Measurements from ENCODE around the gene GPR135.

GPR135 gene

GRCh38 chr14:59424341-59425071, 40.7 kb downstream of the GPR135 start:
- Mint-ChIP-seq H3K4me1 (no peaks in the 10 kb centered on the region), H3K27ac (no peak overlapping the region), H3K4me3 (no peak overlapping the region), H3K36me3 (no peaks in the 10 kb centered on the region), H3K9me3 (no peaks in the 10 kb centered on the region), H3K27me3 (peaks cover 15% of the 10 kb centered on the region)
- no peak for DNase-seq
- CTCF ChIA-PET: interaction anchor here (1.3 kb wide), 1 partner anchor 295 kb away, joined by 3 read pairs; no protein-coding TSS in a partner anchor

GRCh38 chr14:59422069-59422881, 42.9 kb downstream of the GPR135 start:
- CTCF ChIA-PET: interaction anchor here (1.0 kb wide), 1 partner anchor 34 kb away, joined by 3 read pairs; no protein-coding TSS in a partner anchor
- Mint-ChIP-seq H3K9me3 (no peaks in the 10 kb centered on the region), H3K27me3 (peaks cover 20% of the 10 kb centered on the region), H3K4me1 (no peaks in the 10 kb centered on the region), H3K4me3 (no peak overlapping the region), H3K36me3 (no peaks in the 10 kb centered on the region), H3K27ac (no peak overlapping the region)
- no peak for DNase-seq

DNA sequence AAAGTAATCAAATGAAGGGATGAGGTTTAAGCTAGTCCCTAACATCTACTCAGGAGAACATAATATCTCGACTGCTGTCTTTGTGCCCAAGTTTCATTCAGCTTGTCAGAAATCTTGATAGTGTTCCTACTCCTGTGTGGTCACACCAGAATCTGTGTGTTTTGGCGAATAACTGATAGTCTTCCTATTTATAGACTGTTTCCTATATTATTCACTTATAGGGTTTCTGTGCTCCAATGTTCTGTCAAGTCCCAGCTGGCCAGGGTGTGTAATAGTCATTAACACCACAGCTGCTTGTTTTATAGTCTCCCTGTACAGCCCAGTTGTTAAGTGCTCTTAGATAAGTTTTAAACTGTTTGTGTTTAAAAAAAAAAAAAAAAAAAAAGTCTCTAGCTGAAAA, 45.9 kb downstream of the GPR135 start:
- H3K27me3 Mint-ChIP-seq: peaks cover 10% of the 10 kb centered on the region

DNA sequence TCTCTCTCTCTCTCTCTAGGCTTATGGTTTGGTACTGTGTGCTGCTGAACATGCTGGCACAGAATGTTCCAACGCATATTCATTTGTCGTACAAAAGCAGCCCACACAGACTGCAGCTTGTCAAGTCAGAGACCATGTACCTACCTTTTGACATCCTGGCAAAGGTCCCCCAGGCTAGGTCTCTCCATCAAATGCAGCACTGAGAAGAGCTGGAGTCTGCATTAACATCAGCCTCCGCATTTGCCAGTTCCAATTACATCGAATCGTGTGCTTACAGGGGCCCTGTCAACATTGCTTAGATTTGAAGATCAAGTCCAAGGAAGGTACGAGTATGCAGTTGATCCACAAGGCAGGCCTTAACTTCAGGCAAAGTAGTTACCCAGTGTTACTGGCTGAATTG, 47.9 kb downstream of the GPR135 start:
- Mint-ChIP-seq H3K27ac (no peak overlapping the region), H3K4me3 (no peak overlapping the region), H3K4me1 (no peaks in the 10 kb centered on the region), H3K9me3 (no peaks in the 10 kb centered on the region), H3K36me3 (no peaks in the 10 kb centered on the region), H3K27me3 (peaks cover 14% of the 10 kb centered on the region)
- CTCF ChIA-PET: no interaction called here
- no peak for DNase-seq

More for the DNA sequence above, 45.9 kb downstream of the GPR135 start:
- DNase-seq: no peak
- H3K4me3 Mint-ChIP-seq: no peak overlapping the region
- CTCF ChIA-PET: no interaction called here
- no peaks in the 10 kb centered on the region for H3K4me1 Mint-ChIP-seq
- no peaks in the 10 kb centered on the region for H3K9me3 Mint-ChIP-seq
- no peaks in the 10 kb centered on the region for H3K36me3 Mint-ChIP-seq
- no peak overlapping the region for H3K27ac Mint-ChIP-seq

DNA sequence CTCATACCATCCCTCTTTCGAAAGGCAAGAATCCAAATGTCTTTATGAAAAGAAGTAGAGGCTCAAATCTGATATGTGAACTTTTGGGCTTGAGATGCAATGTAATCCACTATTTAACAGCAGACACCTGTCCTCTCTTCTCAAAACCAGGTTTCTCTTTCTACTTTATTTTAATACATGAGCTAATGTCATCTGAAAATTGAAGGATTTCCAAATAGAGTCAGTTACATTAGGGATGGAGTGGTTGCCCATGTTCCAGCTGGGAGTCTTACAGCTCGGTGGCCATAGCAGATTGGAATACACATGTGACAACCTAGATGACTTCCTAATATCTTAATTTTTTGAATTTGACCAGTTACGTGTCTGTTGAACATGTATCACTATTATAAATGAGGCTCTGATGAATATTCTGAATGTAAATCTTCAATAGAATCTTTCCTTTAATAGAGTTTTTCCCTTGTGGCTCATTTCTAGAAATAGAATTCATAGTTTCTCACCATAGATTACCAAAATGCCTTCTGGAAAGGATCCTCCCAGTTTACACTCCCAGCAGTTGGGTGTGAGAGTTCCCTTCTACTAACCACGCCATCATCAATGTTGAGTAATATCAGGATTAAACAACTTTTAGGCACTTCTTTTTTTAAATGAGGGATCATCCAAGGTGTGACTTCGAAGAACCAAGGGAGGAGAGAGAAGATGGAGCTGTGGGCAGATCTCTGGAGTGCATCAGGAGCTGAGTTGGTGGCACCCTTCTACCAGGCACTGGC, 49.2 kb downstream of the GPR135 start:
- CTCF ChIA-PET: interaction anchor here (0.8 kb wide), 1 partner anchor 12 kb away, joined by 3 read pairs; no protein-coding TSS in a partner anchor
- Mint-ChIP-seq H3K36me3 (no peaks in the 10 kb centered on the region), H3K4me1 (no peaks in the 10 kb centered on the region), H3K27me3 (peaks cover 12% of the 10 kb centered on the region), H3K9me3 (no peaks in the 10 kb centered on the region), H3K27ac (no peak overlapping the region), H3K4me3 (no peak overlapping the region)
- no peak for DNase-seq
